NOMO-1 treated with DMSO at 0.1 percent for 48 hours (cell line): ENCODE data around the gene ANKS1B.
"Not testable (repeated sequence)": the region's sequence is repeated elsewhere in the genome, so short reads cannot be mapped to it uniquely, and the experiment has no call there.

Experiments
- DNase-seq: peaks from one replicate; lab custom pipeline; 2025; ENCODE audit not compliant: unreplicated experiment; lab: John Stamatoyannopoulos, UW

ANKS1B gene

GRCh38 chr12:99879439-99879838 is 105.3 kb downstream of the ANKS1B start:
- DNase-seq, result no peak

- DNase-seq, result no peak
These were observed 109.7 kb downstream of the ANKS1B start for GRCh38 chr12:99875081-99875480.

- no peak for DNase-seq
These were observed 114.7 kb downstream of the ANKS1B start for GRCh38 chr12:99870085-99870484.

GRCh38 chr12:99861731-99862130 is 123.0 kb downstream of the ANKS1B start:
- DNase-seq, result no peak

GRCh38 chr12:99859126-99859525 is 125.6 kb downstream of the ANKS1B start:
- no peak for DNase-seq

- no peak for DNase-seq
These were observed 132.1 kb downstream of the ANKS1B start for GRCh38 chr12:99852666-99853065.

GRCh38 chr12:99847936-99848335 is 136.8 kb downstream of the ANKS1B start:
- no peak for DNase-seq

GRCh38 chr12:99834710-99835109 is 150.0 kb downstream of the ANKS1B start:
- DNase-seq, result no peak

- DNase-seq, result no peak
These were observed 151.3 kb downstream of the ANKS1B start for GRCh38 chr12:99833397-99833796.

- DNase-seq, result no peak
These were observed 159.7 kb downstream of the ANKS1B start for GRCh38 chr12:99824900-99825542.

GRCh38 chr12:99822273-99822672 is 162.5 kb downstream of the ANKS1B start:
- no peak for DNase-seq

GRCh38 chr12:99810718-99811593 is 173.8 kb downstream of the ANKS1B start:
- peak; percentile 5 for DNase-seq

- no peak for DNase-seq
These were observed 174.8 kb downstream of the ANKS1B start for GRCh38 chr12:99809909-99810308.

GRCh38 chr12:99806304-99806703 is 178.4 kb downstream of the ANKS1B start:
- DNase-seq, result no peak

- no peak for DNase-seq
These were observed 180.0 kb downstream of the ANKS1B start for GRCh38 chr12:99804715-99805114.

- no peak for DNase-seq
These were observed 184.1 kb downstream of the ANKS1B start for GRCh38 chr12:99800605-99801004.

- DNase-seq, result not testable (repeated sequence)
These were observed 186.8 kb downstream of the ANKS1B start for GRCh38 chr12:99797931-99798330.

- no peak for DNase-seq
These were observed 201.3 kb downstream of the ANKS1B start for GRCh38 chr12:99783421-99783820.

GRCh38 chr12:99772274-99772673 is 212.5 kb downstream of the ANKS1B start:
- no peak for DNase-seq

- no peak for DNase-seq
These were observed 213.1 kb downstream of the ANKS1B start for GRCh38 chr12:99771659-99772058.

- no peak for DNase-seq
These were observed 215.2 kb downstream of the ANKS1B start for GRCh38 chr12:99769396-99769980.

GRCh38 chr12:99768758-99769157 is 216.0 kb downstream of the ANKS1B start:
- DNase-seq, result no peak
